WTC11 (cell line): ENCODE measurements around the gene RGMB.

Experiments used
- CREB1 ChIP-seq: sonication (generic); formaldehyde crosslinking; IDR thresholded peaks from 2 replicates; pipeline ENCODE4 v1.8.0; 2023; ENCODE audit warnings: mild to moderate bottlenecking, missing genetic modification reagents
- CREM ChIP-seq: sonication (generic); formaldehyde crosslinking; IDR thresholded peaks from 2 replicates; pipeline ENCODE4 v1.8.1; 2022; ENCODE audit warnings: mild to moderate bottlenecking, missing genetic modification reagents, moderate library complexity
- JAZF1 ChIP-seq: fragments of 250-450 bp; sonication (Bioruptor Pico); IDR thresholded peaks from 2 replicates; pipeline ENCODE4 v1.9.0; 2021; ENCODE audit warnings: moderate library complexity, mild to moderate bottlenecking, inconsistent platforms
- JUN ChIP-seq: sonication (generic); formaldehyde crosslinking; IDR thresholded peaks from 2 replicates; pipeline ENCODE4 v1.8.0; 2023; ENCODE audit warnings: mild to moderate bottlenecking, missing genetic modification reagents
- MXD4 ChIP-seq: fragments of 250-450 bp; sonication (Bioruptor Pico); IDR thresholded peaks from 2 replicates; pipeline ENCODE4 v1.8.0; 2021; ENCODE audit warnings: mild to moderate bottlenecking, moderate library complexity, borderline replicate concordance
- NFYB ChIP-seq: sonication (generic); formaldehyde crosslinking; conservative IDR thresholded peaks from 2 replicates; pipeline ENCODE4 v1.8.0; 2022; ENCODE audit warnings: low read depth, missing genetic modification reagents
- SP1 ChIP-seq: sonication (generic); formaldehyde crosslinking; conservative IDR thresholded peaks from 2 replicates; pipeline ENCODE4 v1.8.1; 2022; ENCODE audit warnings: missing genetic modification reagents
- ZNF121 ChIP-seq: sonication (generic); formaldehyde crosslinking; IDR thresholded peaks from 2 replicates; pipeline ENCODE4 v1.8.0; 2023; ENCODE audit warnings: missing genetic modification reagents
- ZNF232 ChIP-seq: sonication (generic); formaldehyde crosslinking; IDR thresholded peaks from 2 replicates; pipeline ENCODE4 v1.8.0; 2022; ENCODE audit warnings: mild to moderate bottlenecking, missing genetic modification reagents
- ZNF416 ChIP-seq: fragments of 250-450 bp; sonication (Bioruptor Pico); IDR thresholded peaks from 2 replicates; pipeline ENCODE4 v1.9.0; 2021; ENCODE audit warnings: mild to moderate bottlenecking, inconsistent platforms
- TF ChIP-seq, protein P1 (sequence below): fragments of 200-600 bp; IDR thresholded peaks from 2 replicates; pipeline ENCODE4 v1.8.0; 2022; ENCODE audit warnings: antibody characterized with exemption
- TF ChIP-seq, protein P2 (sequence below): sonication (generic); formaldehyde crosslinking; IDR thresholded peaks from 2 replicates; pipeline ENCODE4 v1.8.1; 2022; ENCODE audit warnings: missing genetic modification reagents, borderline replicate concordance
- TF ChIP-seq, protein P3 (sequence below): sonication (generic); formaldehyde crosslinking; IDR thresholded peaks from 2 replicates; pipeline ENCODE4 v1.8.0; 2022; ENCODE audit warnings: mild to moderate bottlenecking, missing genetic modification reagents
- TF ChIP-seq, protein P4 (sequence below): sonication (generic); formaldehyde crosslinking; IDR thresholded peaks from 2 replicates; pipeline ENCODE4 v1.8.1; 2023; ENCODE audit warnings: mild to moderate bottlenecking, missing genetic modification reagents, moderate library complexity

- TF ChIP-seq ZNF232 (CRISPR knock-in tag) (no peak), MXD4 (CRISPR knock-in tag) (no peak), SP1 (no peak), JAZF1 (CRISPR knock-in tag) (no peak), JUN (CRISPR knock-in tag) (no peak), NFYB (CRISPR knock-in tag) (no peak), CREB1 (no peak), ZNF416 (CRISPR knock-in tag) (no peak), CREM (CRISPR knock-in tag) (no peak), ZNF121 (CRISPR knock-in tag) (no peak)
- TF ChIP-seq, protein P1, sequence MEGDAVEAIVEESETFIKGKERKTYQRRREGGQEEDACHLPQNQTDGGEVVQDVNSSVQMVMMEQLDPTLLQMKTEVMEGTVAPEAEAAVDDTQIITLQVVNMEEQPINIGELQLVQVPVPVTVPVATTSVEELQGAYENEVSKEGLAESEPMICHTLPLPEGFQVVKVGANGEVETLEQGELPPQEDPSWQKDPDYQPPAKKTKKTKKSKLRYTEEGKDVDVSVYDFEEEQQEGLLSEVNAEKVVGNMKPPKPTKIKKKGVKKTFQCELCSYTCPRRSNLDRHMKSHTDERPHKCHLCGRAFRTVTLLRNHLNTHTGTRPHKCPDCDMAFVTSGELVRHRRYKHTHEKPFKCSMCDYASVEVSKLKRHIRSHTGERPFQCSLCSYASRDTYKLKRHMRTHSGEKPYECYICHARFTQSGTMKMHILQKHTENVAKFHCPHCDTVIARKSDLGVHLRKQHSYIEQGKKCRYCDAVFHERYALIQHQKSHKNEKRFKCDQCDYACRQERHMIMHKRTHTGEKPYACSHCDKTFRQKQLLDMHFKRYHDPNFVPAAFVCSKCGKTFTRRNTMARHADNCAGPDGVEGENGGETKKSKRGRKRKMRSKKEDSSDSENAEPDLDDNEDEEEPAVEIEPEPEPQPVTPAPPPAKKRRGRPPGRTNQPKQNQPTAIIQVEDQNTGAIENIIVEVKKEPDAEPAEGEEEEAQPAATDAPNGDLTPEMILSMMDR: no peak
- TF ChIP-seq, protein P2, sequence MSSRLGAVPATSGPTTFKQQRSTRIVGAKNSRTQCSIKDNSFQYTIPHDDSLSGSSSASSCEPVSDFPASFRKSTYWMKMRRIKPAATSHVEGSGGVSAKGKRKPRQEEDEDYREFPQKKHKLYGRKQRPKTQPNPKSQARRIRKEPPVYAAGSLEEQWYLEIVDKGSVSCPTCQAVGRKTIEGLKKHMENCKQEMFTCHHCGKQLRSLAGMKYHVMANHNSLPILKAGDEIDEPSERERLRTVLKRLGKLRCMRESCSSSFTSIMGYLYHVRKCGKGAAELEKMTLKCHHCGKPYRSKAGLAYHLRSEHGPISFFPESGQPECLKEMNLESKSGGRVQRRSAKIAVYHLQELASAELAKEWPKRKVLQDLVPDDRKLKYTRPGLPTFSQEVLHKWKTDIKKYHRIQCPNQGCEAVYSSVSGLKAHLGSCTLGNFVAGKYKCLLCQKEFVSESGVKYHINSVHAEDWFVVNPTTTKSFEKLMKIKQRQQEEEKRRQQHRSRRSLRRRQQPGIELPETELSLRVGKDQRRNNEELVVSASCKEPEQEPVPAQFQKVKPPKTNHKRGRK: no peak
- TF ChIP-seq, protein P3, sequence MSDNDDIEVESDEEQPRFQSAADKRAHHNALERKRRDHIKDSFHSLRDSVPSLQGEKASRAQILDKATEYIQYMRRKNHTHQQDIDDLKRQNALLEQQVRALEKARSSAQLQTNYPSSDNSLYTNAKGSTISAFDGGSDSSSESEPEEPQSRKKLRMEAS: no peak
- TF ChIP-seq, protein P4, sequence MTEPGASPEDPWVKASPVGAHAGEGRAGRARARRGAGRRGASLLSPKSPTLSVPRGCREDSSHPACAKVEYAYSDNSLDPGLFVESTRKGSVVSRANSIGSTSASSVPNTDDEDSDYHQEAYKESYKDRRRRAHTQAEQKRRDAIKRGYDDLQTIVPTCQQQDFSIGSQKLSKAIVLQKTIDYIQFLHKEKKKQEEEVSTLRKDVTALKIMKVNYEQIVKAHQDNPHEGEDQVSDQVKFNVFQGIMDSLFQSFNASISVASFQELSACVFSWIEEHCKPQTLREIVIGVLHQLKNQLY (CRISPR knock-in tag): no peak
These were observed 3.1 kb upstream of the RGMB start for GRCh38 chr5:98770209-98770910.
